ENCODE data around the gene SOCS6. TPM values are rescaled to one million over a fixed set of nuclear protein-coding genes. Genes with fewer than 3 reads are reported as not detected.

The SOCS6 gene
- total RNA-seq, 3 donors from 2014 or later (not counting 1 experiment from before 2014, with no cell fraction given): 2.5 to 8.1 (median 4.7) TPM

DNA sequence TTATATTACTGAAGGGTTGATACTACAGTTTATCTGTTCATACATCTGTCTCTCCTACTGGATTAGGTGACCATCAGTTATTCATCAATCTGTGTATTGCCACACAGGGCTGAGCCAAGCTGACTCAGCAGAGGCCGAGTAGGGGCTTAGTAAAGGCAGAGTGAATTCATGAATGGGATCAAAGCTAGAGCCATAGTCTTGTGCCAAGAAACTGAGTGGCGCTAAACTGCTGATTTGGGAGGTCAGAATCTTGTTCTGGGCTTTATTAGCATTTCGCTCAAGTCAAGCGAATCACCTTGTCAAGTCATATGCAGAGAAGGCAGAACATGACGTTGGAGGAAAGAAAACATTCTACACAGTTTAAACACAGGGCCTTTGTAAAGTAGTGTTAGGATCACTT, 34.1 kb downstream of the SOCS6 start:
- 91% methylated on average over 4 of the region's 5 CpGs for WGBS (ENCODE audit: insufficient coverage)
- Mint-ChIP-seq H3K9me3 (peaks cover 0 to 2% of the 10 kb centered on the region in 2 donors), H3K4me1 (peaks cover 11 to 13% of the 10 kb centered on the region in 2 donors), H3K36me3 (peaks cover 7% of the 10 kb centered on the region), H3K27me3 (ENCODE audit: low read depth in 2 of 2) (no peaks in the 10 kb centered on the region), H3K4me3 (no peak overlapping the region), H3K27ac (no peak overlapping the region)
- DNase-seq: no peak
- ATAC-seq: no peak
- Histone ChIP-seq H3K4me3 (ENCODE audit: low read length) (no peak overlapping the region), H3K4me1 (ENCODE audit: control insufficient read depth, insufficient read depth, low read length) (no peaks in the 10 kb centered on the region), H3K27ac (ENCODE audit: low read length) (no peak overlapping the region), H3K9me3 (ENCODE audit: control insufficient read depth, insufficient read depth, low read length) (no peaks in the 10 kb centered on the region), H3K36me3 (ENCODE audit: control insufficient read depth, insufficient read depth, low read length) (no peaks in the 10 kb centered on the region), H3K27me3 (ENCODE audit: control insufficient read depth, insufficient read depth, low read length) (no peaks in the 10 kb centered on the region)
- TF ChIP-seq, protein P1, sequence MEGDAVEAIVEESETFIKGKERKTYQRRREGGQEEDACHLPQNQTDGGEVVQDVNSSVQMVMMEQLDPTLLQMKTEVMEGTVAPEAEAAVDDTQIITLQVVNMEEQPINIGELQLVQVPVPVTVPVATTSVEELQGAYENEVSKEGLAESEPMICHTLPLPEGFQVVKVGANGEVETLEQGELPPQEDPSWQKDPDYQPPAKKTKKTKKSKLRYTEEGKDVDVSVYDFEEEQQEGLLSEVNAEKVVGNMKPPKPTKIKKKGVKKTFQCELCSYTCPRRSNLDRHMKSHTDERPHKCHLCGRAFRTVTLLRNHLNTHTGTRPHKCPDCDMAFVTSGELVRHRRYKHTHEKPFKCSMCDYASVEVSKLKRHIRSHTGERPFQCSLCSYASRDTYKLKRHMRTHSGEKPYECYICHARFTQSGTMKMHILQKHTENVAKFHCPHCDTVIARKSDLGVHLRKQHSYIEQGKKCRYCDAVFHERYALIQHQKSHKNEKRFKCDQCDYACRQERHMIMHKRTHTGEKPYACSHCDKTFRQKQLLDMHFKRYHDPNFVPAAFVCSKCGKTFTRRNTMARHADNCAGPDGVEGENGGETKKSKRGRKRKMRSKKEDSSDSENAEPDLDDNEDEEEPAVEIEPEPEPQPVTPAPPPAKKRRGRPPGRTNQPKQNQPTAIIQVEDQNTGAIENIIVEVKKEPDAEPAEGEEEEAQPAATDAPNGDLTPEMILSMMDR (IDR thresholded peaks at IDR 0.05): no peak
- intact Hi-C loops (cut with micrococcal nuclease): no loop called here

DNA sequence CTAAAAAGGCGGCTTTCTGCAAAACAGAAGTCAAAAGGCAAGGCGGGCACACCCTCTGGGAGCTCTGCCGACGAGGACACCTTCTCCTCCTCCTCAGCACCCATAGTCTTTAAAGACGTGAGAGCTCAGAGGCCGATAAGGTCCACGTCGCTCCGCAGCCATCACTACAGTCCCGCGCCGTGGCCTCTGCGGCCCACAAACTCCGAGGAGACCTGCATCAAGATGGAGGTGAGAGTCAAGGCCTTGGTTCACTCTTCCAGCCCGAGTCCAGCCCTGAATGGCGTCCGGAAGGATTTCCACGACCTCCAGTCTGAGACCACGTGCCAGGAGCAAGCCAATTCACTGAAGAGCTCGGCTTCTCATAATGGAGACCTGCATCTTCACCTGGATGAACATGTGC, 36.1 kb downstream of the SOCS6 start:
- WGBS (ENCODE audit: insufficient coverage): 95% methylated on average over 20 of the region's 20 CpGs
- no peak overlapping the region for H3K4me3 ChIP-seq (ENCODE audit: low read length)
- intact Hi-C loops (cut with micrococcal nuclease): no loop called here
- Mint-ChIP-seq H3K9me3 (peaks cover 0 to 2% of the 10 kb centered on the region in 2 donors), H3K4me3 (no peak overlapping the region), H3K36me3 (peaks cover 7% of the 10 kb centered on the region), H3K4me1 (peaks cover 22 to 26% of the 10 kb centered on the region in 2 donors), H3K27me3 (ENCODE audit: low read depth in 2 of 2) (no peaks in the 10 kb centered on the region), H3K27ac (no peak overlapping the region)
- H3K4me1 ChIP-seq (ENCODE audit: control insufficient read depth, insufficient read depth, low read length): no peaks in the 10 kb centered on the region
- TF ChIP-seq, protein P1 (IDR thresholded peaks at IDR 0.05): no peak
- H3K27me3 ChIP-seq (ENCODE audit: control insufficient read depth, insufficient read depth, low read length): no peaks in the 10 kb centered on the region
- ATAC-seq: no peak
- no peaks in the 10 kb centered on the region for H3K36me3 ChIP-seq (ENCODE audit: control insufficient read depth, insufficient read depth, low read length)
- no peak for DNase-seq
- H3K27ac ChIP-seq (ENCODE audit: low read length): no peak overlapping the region
- no peaks in the 10 kb centered on the region for H3K9me3 ChIP-seq (ENCODE audit: control insufficient read depth, insufficient read depth, low read length)

DNA sequence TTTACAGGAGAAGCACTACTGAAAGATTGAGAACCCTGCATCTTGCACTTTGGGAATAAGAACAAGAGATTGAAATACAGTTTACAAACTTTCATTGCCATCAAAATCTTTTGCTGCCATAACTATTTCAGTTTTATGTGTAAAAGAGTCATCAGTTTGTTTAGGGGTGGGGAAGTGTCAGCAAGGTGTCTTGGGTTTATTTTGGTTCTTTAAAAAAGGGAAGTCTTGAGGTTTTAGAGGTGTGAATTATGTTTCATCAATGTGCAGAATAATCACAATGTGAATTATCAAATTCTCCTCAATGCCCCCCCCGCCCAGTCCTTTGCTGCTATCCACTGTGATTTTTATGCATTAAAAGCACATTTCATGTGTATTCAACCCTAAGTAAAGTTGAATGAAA, 37.4 kb downstream of the SOCS6 start:
- DNase-seq (no peak), ATAC-seq (no peak)
- no peak overlapping the region for H3K4me3 ChIP-seq (ENCODE audit: low read length)
- H3K36me3 ChIP-seq (ENCODE audit: control insufficient read depth, insufficient read depth, low read length): no peaks in the 10 kb centered on the region
- no peaks in the 10 kb centered on the region for H3K4me1 ChIP-seq (ENCODE audit: control insufficient read depth, insufficient read depth, low read length)
- intact Hi-C loops (cut with micrococcal nuclease): no loop called here
- no peaks in the 10 kb centered on the region for H3K27me3 ChIP-seq (ENCODE audit: control insufficient read depth, insufficient read depth, low read length)
- Mint-ChIP-seq H3K36me3 (peaks cover 7% of the 10 kb centered on the region), H3K27me3 (ENCODE audit: low read depth in 2 of 2) (no peaks in the 10 kb centered on the region), H3K4me3 (no peak overlapping the region), H3K4me1 (peaks cover 22 to 26% of the 10 kb centered on the region in 2 donors), H3K27ac (no peak overlapping the region), H3K9me3 (peaks cover 0 to 2% of the 10 kb centered on the region in 2 donors)
- no CpG with 5 or more reads among the region's 1 CpG for WGBS (ENCODE audit: insufficient coverage)
- H3K27ac ChIP-seq (ENCODE audit: low read length): no peak overlapping the region
- no peaks in the 10 kb centered on the region for H3K9me3 ChIP-seq (ENCODE audit: control insufficient read depth, insufficient read depth, low read length)
- TF ChIP-seq, protein P1 (IDR thresholded peaks at IDR 0.05): no peak

DNA sequence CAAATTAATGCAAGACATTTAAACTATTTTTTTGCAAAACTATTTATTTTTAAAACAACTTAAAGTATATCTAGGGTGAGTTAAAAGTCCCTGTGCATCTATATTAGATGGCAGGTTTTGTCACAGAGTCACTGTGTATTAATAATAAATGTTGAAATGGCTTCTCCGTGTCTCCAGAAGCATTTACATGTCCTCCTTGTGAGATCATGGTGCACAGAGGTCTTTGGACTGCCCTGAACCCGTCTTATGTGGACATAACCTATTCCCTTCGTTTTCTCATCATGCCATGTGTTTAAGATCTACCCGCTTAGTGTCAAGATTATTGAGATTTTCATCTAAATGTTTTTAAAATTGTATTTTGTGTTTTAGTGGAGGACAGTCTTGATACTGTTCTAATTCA, 39.3 kb downstream of the SOCS6 start:
- Histone ChIP-seq H3K4me3 (ENCODE audit: low read length) (no peak overlapping the region), H3K36me3 (ENCODE audit: control insufficient read depth, insufficient read depth, low read length) (no peaks in the 10 kb centered on the region), H3K4me1 (ENCODE audit: control insufficient read depth, insufficient read depth, low read length) (no peaks in the 10 kb centered on the region), H3K27me3 (ENCODE audit: control insufficient read depth, insufficient read depth, low read length) (no peaks in the 10 kb centered on the region), H3K27ac (ENCODE audit: low read length) (no peak overlapping the region), H3K9me3 (ENCODE audit: control insufficient read depth, insufficient read depth, low read length) (no peaks in the 10 kb centered on the region)
- TF ChIP-seq, protein P1 (IDR thresholded peaks at IDR 0.05): no peak
- Mint-ChIP-seq H3K4me1 (peaks cover 22 to 26% of the 10 kb centered on the region in 2 donors), H3K27ac (no peak overlapping the region), H3K27me3 (ENCODE audit: low read depth in 2 of 2) (no peaks in the 10 kb centered on the region), H3K36me3 (peaks cover 7% of the 10 kb centered on the region), H3K9me3 (peaks cover 0 to 2% of the 10 kb centered on the region in 2 donors), H3K4me3 (no peak overlapping the region)
- ATAC-seq: no peak
- 91% methylated on average over 4 of the region's 4 CpGs for WGBS (ENCODE audit: insufficient coverage)
- no peak for DNase-seq
- intact Hi-C loops (cut with micrococcal nuclease): no loop called here

All from natural killer cell (primary cell).